HG03060 (cell line): ENCODE results near the gene SKIL.

Experiments
- ATAC-seq: cut with Tn5 transposase; IDR thresholded peaks from one replicate; pipeline ENCODE4 v1.9.1; 2021; ENCODE audit warnings: low read depth, moderate number of reproducible peaks; ENCODE audit not compliant: unreplicated experiment

Gene SKIL

DNA sequence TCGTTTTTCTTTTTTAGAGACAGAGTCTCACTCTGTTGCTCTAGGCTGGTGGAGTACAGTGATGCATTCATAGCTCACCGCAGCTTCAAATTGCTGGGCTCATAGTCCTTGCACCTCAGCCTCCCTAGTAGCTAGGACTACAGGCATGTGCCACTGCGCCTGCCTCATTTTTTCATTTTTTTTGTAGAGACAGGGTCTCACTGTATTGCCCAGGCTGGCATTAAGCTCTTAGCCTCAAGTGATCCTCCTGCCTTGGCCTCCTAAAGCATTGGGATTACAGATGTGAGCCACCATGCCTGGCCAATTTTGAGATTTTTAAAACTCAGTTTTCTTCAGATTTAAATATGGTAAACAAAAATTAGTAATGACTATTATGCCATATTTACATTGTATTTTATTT, 29.0 kb downstream of the SKIL start:
- no peak for ATAC-seq

- no peak for ATAC-seq
Observed at GRCh38 chr3:170387950-170388349, 30.4 kb downstream of the SKIL start.

- no peak for ATAC-seq
Observed at GRCh38 chr3:170391108-170391507, 33.6 kb downstream of the SKIL start.

- ATAC-seq: no peak
Observed at GRCh38 chr3:170397685-170398084, 40.2 kb downstream of the SKIL start.

DNA sequence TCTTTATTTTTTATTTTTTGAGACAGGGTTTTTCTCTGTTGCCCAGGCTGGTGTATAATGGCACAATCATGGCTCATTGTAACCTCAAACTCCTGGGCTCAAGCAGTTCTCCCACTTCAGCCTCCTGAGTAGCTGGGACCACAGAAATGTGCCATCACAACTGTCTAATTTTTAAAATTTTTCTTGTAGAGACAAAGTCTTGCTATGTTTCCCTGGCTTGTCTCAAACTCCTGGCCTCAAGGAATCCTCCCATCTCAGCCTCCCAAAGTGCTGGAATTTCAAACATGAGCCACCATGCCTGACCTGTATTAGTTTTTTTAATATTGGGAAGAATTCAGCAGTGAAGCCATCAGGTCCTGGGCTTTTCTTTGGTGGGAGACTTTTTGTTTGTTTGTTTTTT, 47.6 kb downstream of the SKIL start:
- no peak for ATAC-seq

DNA sequence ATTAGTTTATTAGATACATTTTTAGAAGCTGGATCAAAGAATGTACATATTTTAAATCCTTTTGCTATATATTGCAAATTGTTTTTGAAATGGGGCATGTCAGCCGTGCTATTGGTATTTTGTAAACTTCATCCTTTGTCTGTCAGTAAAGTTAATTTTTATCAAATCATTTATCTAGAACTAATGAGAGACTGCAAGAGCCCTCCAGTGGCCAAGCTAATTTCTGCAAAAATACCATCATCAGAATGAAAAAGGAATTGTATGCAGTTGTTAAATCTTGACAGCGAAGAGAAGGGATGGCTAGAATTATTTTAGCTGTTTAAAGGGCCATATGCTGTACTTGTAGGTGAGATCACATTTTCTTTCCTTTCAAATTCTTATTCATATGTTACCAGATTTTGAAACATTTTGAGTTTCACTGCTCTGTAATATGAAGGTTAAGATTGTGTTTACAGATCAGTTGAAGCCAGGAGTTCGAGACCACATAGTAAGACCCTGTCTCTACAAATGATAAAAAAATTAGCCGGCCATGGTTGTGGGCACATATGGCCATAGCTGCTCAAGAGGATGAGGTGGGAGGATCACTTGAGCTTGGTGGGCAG, 53.0 kb downstream of the SKIL start:
- ATAC-seq: no peak

- ATAC-seq: no peak
Observed at GRCh38 chr3:170413291-170413690, 55.8 kb downstream of the SKIL start.

GRCh38 chr3:170414202-170414663, 56.7 kb downstream of the SKIL start:
- peak; percentile 48 for ATAC-seq

DNA sequence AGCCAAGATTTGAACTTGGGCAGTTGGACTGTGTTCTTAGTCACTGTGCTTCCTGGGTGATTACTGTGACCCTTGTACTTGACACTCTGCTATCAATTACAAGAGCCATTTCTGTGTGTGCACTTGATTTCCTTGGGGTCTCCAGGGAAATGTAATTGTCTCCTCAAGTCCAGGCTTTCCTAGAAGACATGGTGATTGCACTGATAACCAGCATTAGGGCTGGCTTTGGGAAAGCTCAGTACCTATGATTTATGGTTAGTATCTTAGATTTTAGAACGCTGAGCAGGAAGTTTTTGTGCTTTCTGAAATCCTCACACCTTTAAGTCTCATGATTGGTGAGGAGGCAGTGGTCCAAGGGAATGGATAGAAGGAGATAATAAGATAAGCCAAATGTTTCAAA, 59.6 kb downstream of the SKIL start:
- no peak for ATAC-seq

DNA sequence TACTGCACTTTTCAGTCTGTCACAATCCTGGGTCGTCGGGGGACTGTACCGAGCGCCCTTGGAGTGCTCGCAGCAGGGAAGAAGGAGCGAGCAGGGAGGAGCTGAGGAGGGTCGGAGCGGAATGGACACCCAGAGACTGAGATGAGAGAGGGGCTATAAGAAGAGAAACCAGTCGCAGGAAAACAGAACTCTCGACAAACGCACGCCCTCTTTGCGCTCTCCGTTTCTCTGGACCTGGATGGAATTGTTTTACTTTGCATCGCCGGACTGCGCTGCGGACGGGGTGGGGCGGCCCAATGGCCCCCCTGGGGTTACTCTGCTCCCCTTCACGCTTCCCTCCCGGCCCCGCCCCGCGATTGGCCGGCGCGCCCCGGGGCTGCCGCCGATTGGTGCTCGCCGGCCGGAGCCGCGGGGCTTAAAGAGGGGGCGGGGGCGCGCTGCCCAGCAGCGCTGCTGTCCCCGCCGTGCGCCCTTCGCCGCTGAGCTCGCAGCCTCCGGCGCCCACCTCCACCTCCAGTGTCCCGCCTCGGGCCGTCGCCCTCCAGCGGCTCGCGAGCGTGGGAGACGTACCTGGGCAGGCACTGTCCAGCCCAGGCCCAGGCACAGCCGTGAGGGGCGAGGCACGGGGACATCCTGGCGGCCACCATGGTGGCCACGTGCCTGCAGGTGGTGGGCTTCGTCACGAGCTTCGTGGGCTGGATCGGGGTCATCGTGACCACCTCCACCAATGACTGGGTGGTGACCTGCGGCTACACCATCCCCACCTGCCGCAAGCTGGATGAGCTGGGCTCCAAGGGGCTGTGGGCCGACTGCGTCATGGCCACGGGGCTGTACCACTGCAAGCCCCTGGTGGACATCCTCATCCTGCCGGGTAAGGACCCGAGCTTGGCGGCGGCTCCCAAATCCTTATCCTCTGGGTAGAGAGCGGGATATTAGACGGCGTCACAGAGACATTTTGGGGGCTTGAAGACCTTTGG, 61.2 kb downstream of the SKIL start, which contains the start of gene CLDN11:
Gene CLDN11 (plus strand): TSS at position 447 of the 977 bp plus-strand sequence. CDS start 199 bp downstream, at position 646.
- ATAC-seq: no peak

DNA sequence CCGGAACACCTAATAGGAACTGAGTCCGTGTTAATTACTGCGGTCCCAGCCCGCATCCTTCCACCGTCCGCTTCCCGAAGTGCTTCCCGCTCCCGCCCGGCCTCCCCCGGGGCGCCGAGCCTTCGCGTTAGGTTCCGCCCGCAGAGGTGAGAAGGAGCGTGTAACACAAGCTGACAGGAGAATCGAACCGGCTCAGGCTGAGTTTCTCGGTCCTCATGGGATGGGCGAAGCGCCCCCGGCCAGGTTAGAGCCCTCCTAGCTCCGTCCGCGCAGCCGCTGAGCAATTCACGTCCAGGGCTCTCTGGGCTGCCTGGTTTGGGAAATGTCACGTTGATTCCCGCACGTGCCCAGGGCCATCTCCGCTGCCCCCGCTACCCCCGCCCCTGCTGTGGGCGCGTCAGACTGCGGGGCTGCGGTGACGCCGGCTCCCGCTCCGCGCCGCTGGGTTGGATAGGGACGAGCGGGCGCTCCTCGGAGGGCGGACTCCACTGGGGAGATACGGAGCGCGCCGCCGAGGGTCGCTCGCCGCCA, 62.1 kb downstream of the SKIL start:
- no peak for ATAC-seq

DNA sequence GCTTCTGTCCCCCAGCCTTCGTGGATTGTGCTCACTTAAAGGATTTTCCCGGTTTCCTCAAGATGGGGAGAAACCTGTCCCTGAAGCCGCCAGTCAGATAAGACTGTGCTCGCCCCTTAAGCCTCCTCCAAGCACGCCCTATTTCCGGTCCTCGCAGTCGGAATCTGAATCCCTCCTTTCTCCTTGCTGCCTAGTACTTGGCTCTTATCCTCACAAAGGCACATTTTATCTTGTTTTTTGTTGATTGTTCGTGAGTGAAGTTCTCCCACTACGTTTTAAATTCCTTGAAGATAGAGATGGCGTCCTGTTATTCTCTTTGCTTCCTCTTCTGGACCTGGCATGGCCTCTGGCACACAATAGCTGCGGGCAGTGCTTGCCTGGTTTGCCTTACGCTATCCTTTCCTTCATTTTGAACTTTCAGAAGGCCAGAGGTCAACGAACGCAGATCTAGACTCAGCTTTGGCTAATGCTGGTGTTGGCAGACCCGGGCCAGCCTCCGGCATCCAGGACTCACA, 62.8 kb downstream of the SKIL start:
- ATAC-seq: no peak

- ATAC-seq: no peak
Observed at GRCh38 chr3:170421111-170421641, 63.7 kb downstream of the SKIL start.

DNA sequence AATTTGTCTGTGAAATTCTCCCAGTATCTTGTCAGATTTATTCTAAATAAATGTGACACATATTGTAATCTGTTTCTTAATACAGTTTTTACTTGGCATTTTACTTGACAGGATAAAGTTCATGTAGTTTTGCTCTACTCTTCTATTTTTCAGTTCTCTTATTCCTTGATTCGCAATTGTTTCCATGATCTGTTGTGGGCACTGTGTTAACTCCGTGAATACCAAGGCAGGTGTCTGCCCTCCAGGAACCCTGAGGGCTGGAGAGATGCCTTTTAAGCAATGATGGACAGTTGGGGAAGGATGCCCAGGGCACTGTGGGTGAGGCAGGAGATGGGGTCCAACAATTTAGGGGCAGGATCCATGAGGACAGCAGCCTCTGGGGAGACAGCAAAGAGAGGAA, 64.2 kb downstream of the SKIL start:
- ATAC-seq: no peak

GRCh38 chr3:170423001-170423615, 65.6 kb downstream of the SKIL start:
- no peak for ATAC-seq

DNA sequence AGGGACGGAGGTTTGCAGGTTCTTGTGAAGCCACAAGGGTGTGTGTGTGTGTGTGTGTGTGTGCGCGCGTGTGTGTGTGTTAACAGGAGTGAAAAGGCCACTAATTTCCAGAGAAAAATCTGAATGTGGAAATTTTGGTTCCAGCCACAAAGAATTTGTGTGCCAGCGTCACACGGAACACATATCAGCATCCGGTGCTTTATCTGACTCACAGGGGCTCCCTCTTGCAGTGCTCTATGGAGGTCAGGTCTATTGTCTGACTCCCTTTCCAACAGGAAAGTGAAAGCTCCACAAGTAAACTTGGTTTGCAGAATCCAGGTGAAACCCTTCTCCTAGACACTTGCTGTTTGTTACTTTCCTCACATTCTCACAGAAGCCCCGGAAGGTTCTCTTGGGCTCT, 67.4 kb downstream of the SKIL start:
- no peak for ATAC-seq

GRCh38 chr3:170425491-170426239, 68.2 kb downstream of the SKIL start:
- ATAC-seq: no peak

DNA sequence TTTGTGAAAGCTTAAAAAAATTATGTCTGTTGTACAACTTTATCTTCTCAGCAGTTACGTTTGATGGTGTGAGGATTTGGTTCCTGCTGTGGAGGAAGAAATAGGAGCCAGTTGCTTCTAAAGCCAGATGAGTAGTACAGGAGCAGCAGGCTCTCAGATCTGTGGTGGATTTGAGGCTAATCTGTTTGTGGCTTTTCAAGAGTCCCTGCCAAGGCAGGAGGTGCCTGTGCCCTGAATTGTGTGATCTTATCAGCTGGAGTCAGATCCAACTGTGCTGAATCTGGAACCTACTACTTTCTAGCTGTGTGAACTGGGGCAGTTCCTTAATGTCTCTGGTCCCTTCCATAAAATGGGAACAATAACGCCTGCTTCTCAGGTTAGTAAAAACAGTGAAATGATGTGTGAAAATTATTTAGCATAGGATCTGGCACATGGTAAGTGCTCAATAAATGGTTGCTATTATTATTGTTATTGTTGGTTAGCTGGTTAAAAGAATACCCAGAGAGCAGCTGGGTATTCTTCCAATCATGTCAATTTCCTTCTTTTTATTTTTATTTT, 68.8 kb downstream of the SKIL start:
- no peak for ATAC-seq

- ATAC-seq: no peak
Observed at GRCh38 chr3:170428095-170428494, 70.6 kb downstream of the SKIL start.
